PFSK-1 (cell line): ENCODE results near the gene MAP4.

Experiments used
- POLR2AphosphoS5 ChIP-seq: IDR thresholded peaks from 2 replicates; pipeline ENCODE4 v1.6.1; 2012; ENCODE audit warnings: low read depth, mild to moderate bottlenecking, control low read depth, low read length, moderate library complexity
- REST ChIP-seq, 2 experiments: IDR thresholded peaks; 2 replicates each; pipeline versions ENCODE4 v1.6.1 to v1.8.0; 2011 to 2012; ENCODE audit warnings: low read depth in 2 of 2, low read length in 2 of 2, control low read depth in 1 of 2, inconsistent platforms in 1 of 2, mild to moderate bottlenecking in 1 of 2, moderate library complexity in 1 of 2; ENCODE audit not compliant: insufficient read depth in 1 of 2
- SIN3A ChIP-seq: IDR thresholded peaks from 2 replicates; pipeline ENCODE4 v1.6.1; 2012; ENCODE audit warnings: mild to moderate bottlenecking, low read length, moderate library complexity, borderline replicate concordance; ENCODE audit not compliant: insufficient read depth

DNA sequence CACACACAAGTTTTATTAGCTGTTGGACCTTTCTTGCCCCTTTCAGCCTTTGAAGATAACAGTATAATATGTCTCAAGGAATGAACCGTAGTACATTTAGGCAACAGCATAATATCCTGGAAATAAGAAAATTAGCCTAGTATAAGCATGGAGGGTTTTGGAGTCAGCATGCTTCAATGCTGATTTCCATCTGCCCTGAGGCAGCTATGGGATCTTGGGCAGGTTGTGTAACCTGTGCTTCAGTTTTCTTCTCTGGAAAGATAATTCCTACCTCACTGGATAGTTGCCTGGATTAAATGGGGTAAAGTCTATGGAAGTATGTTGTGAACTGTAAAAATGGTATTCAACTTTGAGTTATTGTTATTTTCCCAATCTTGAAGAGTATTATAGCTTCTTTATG is 211.6 kb downstream of the MAP4 start:
- TF ChIP-seq SIN3A (no peak), REST (IDR thresholded peaks at IDR 0.05; ENCODE audit: insufficient read depth in 1 of 2, low read depth in 2 of 2, low read length in 2 of 2) (no peak), POLR2AphosphoS5 (no peak)
